BLaER1 treated with 17β-estradiol and CSF1 and Interleukin-3, amounts not matched to agents 10 nM and 100 nM (cell line): ENCODE results near the gene OMG.
"Not testable (repeated sequence)": the region's sequence is repeated elsewhere in the genome, so short reads cannot be mapped to it uniquely, and the experiment has no call there.

Source experiments
- H3K27ac ChIP-seq, 11 experiments: shearing (Covaris generic); formaldehyde crosslinking; 2 replicates each; pipeline ENCODE4 v1.8.1; 2022
- H3K27me3 ChIP-seq, 11 experiments: shearing (Covaris generic); formaldehyde crosslinking; 2 replicates each; pipeline ENCODE4 v1.8.1; 2022
- H3K36me3 ChIP-seq, 11 experiments: shearing (Covaris generic); formaldehyde crosslinking; 2 replicates each; pipeline ENCODE4 v1.8.1; 2022
- H3K4me1 ChIP-seq, 10 experiments: shearing (Covaris generic); formaldehyde crosslinking; 2 replicates each; pipeline ENCODE4 v1.8.1; 2022
- H3K4me2 ChIP-seq, 11 experiments: shearing (Covaris generic); formaldehyde crosslinking; 2 replicates each; pipeline ENCODE4 v1.8.1; 2022
- H3K4me3 ChIP-seq, 10 experiments: shearing (Covaris generic); formaldehyde crosslinking; 2 replicates each; pipeline ENCODE4 v1.8.1; 2022
- H3K9ac ChIP-seq, 11 experiments: shearing (Covaris generic); formaldehyde crosslinking; 2 replicates each; pipeline ENCODE4 v1.8.1; 2022
- H3K9me3 ChIP-seq, 11 experiments: shearing (Covaris generic); formaldehyde crosslinking; replicated peaks in 1 of 11; 2 replicates each; pipeline ENCODE4 v1.8.1; 2022
- H4K20me1 ChIP-seq, 11 experiments: shearing (Covaris generic); formaldehyde crosslinking; 2 replicates each; pipeline ENCODE4 v1.8.1; 2022
- Cebpa-rat ChIP-seq, 11 experiments: shearing (Covaris generic); IDR thresholded peaks; 2 replicates each; pipeline ENCODE4 v1.8.1; 2022

The OMG gene

GRCh38 chr17:31321481-31321880 lies 24.4 kb upstream of the OMG start, which contains the start of gene EVI2A:
TSS of gene EVI2A (minus strand) at chr17:31321622. CDS start at chr17:31319013, 2,609 bp downstream.
- no peak for TF ChIP-seq Cebpa-rat (IDR thresholded peaks at IDR 0.05)
- H3K4me1 ChIP-seq: peaks cover 13 to 33% (median 26%) of the 10 kb centered on the region in 10 experiments
- peak within 1 kb of the TSS; percentile 61 to 89 (median 74) for H3K4me3 ChIP-seq
- no peaks in the 10 kb centered on the region; a peak in 1 of 22 replicates for H4K20me1 ChIP-seq
- H3K27me3 ChIP-seq: no peaks in the 10 kb centered on the region
- peak within 1 kb of the TSS; percentile 69 to 98 (median 87) for H3K4me2 ChIP-seq
- H3K27ac ChIP-seq: peak within 1 kb of the TSS; percentile 89 to 99 (median 96)
- H3K36me3 ChIP-seq: peaks cover 9 to 66% (median 38%) of the 10 kb centered on the region in 11 experiments
- peak within 1 kb of the TSS; percentile 83 to 95 (median 90) for H3K9ac ChIP-seq
- H3K9me3 ChIP-seq: peaks cover 0 to 7% (median 0%) of the 10 kb centered on the region in 11 experiments; a peak in 2 of 22 replicates

- Histone ChIP-seq H4K20me1 (no peaks in the 10 kb centered on the region; a peak in 1 of 22 replicates), H3K9me3 (peaks cover 0 to 14% (median 2%) of the 10 kb centered on the region in 11 experiments; a peak in 8 of 22 replicates), H3K9ac (peak overlapping the region; percentile 83 to 95 (median 90)), H3K36me3 (peaks cover 5 to 66% (median 38%) of the 10 kb centered on the region in 11 experiments), H3K4me3 (peak overlapping the region; percentile 61 to 89 (median 74)), H3K27ac (peak overlapping the region; percentile 89 to 99 (median 96)), H3K4me2 (peak overlapping the region; percentile 26 to 98 (median 87); a peak in 19 of 22 replicates), H3K27me3 (no peaks in the 10 kb centered on the region), H3K4me1 (peaks cover 17 to 40% (median 33%) of the 10 kb centered on the region in 10 experiments)
- no peak for TF ChIP-seq Cebpa-rat (IDR thresholded peaks at IDR 0.05)
These were observed 23.8 kb upstream of the OMG start for GRCh38 chr17:31320791-31321190.

DNA sequence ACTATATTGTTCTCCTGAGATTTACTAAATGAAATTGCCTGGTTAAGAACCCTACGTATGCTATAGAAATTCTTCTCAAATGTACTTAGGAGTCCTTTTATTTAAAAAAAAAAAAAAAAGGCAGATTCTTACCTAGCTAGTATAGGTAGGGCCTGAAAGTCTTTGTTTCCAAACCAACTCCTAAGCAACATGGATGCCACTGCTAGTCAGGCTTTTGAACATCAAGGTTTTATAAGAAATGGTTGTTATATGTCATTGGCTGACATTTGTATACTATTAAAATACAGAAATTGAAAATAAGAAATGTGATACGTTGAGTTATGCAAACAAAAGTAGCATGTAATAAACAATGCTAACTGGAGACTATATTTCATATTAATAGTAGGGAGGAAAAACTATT lies 23.2 kb upstream of the OMG start:
- no peak for TF ChIP-seq Cebpa-rat (IDR thresholded peaks at IDR 0.05)
- H4K20me1 ChIP-seq: no peaks in the 10 kb centered on the region; a peak in 1 of 22 replicates
- H3K27ac ChIP-seq: peak overlapping the region; percentile 89 to 99 (median 96)
- peaks cover 20 to 45% (median 37%) of the 10 kb centered on the region in 10 experiments for H3K4me1 ChIP-seq
- peaks cover 0 to 19% (median 5%) of the 10 kb centered on the region in 11 experiments; a peak in 10 of 22 replicates for H3K9me3 ChIP-seq
- H3K4me3 ChIP-seq: peak overlapping the region; percentile 61 to 89 (median 74)
- H3K27me3 ChIP-seq: no peaks in the 10 kb centered on the region
- peak overlapping the region; percentile 72 to 98 (median 87); a peak in 20 of 22 replicates for H3K4me2 ChIP-seq
- H3K9ac ChIP-seq: peak overlapping the region; percentile 83 to 95 (median 90)
- H3K36me3 ChIP-seq: peaks cover 6 to 68% (median 38%) of the 10 kb centered on the region in 11 experiments; a peak in 18 of 22 replicates

DNA sequence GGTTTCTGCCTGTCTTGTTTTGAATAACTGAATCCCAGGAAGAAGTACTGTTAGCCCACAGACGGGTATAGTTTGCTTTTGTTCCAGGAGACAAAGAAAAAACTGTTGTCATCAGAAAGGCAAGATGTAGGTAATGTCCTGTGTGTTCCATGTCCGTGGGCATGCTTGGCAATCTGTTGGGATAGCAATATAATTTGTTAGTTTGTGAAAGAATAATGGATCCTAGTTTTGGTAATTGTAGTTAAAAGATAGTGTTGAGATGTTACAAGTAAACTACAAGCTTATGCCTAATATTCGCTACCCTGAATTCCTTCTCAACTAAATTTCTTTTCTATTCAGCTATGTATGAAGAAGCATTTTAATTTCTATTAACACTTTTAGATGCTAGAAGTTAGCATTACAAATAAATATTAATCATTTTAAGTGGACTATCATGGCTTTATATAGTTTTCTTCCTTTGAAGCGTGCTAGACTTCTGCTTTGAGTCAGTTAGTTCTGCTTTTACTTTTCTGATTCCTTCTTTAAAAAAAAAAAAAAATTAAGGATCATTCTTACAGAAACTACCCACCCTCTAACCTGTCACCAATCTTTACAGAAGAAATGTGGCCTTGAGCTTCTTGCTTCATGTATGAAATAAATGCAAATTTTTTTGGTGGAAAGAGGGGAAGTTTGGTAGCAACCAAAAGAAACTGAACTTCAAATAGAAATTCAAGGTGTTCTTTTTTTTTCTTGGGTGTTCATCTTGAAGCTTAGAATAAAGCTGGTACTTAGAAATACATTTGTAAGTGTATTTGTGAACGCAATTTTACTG lies 22.0 kb upstream of the OMG start:
- peaks cover 3 to 63% (median 32%) of the 10 kb centered on the region in 11 experiments; a peak in 16 of 22 replicates for H3K36me3 ChIP-seq
- no peak for TF ChIP-seq Cebpa-rat (IDR thresholded peaks at IDR 0.05)
- H3K27ac ChIP-seq: peak overlapping the region; percentile 89 to 99 (median 96)
- H3K9ac ChIP-seq: peak overlapping the region; percentile 83 to 95 (median 90)
- H3K27me3 ChIP-seq: no peaks in the 10 kb centered on the region
- peaks cover 0 to 26% (median 12%) of the 10 kb centered on the region in 11 experiments; a peak in 15 of 22 replicates for H3K9me3 ChIP-seq
- peak overlapping the region; percentile 72 to 98 (median 87) for H3K4me2 ChIP-seq
- H3K4me3 ChIP-seq: peak overlapping the region; percentile 61 to 89 (median 74)
- H3K4me1 ChIP-seq: peaks cover 20 to 56% (median 45%) of the 10 kb centered on the region in 10 experiments
- H4K20me1 ChIP-seq: no peaks in the 10 kb centered on the region; a peak in 1 of 22 replicates

DNA sequence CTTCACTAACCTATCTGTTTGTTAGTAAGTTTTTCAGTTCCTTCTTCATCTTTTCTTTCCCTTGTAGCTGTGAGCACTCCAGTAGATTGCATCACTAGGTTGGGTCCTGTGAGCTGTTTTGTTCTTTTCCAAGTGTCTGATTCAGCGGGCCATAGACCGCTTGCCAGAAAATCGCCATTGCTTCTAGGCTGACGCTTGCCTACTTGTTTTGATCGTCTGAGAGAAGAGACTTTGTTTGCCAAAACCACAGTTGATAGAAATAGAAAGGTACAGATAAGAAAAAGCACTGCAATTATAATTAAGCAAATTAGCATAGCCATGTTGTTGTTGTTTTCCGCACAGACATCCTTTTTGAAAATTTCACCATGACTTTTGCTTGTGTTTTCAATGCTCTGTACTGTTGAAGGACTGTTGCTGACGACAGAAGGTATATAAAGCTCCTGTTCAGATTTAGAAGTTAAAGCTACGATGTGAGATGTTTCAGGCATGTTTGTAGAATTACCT lies 21.3 kb upstream of the OMG start:
- peak in 10 of 11 experiments; percentile 32 to 88 (median 84); a peak in 15 of 22 replicates for TF ChIP-seq Cebpa-rat (IDR thresholded peaks at IDR 0.05)
- peak overlapping the region; percentile 72 to 98 (median 87) for H3K4me2 ChIP-seq
- peak overlapping the region; percentile 89 to 99 (median 96) for H3K27ac ChIP-seq
- no peaks in the 10 kb centered on the region; a peak in 1 of 22 replicates for H4K20me1 ChIP-seq
- H3K27me3 ChIP-seq: no peaks in the 10 kb centered on the region
- H3K4me3 ChIP-seq: peak overlapping the region; percentile 61 to 89 (median 74)
- peaks cover 20 to 56% (median 45%) of the 10 kb centered on the region in 10 experiments for H3K4me1 ChIP-seq
- peak overlapping the region; percentile 83 to 95 (median 90) for H3K9ac ChIP-seq
- H3K9me3 ChIP-seq: peaks cover 0 to 28% (median 12%) of the 10 kb centered on the region in 11 experiments; a peak in 15 of 22 replicates
- peaks cover 3 to 56% (median 31%) of the 10 kb centered on the region in 11 experiments; a peak in 16 of 22 replicates for H3K36me3 ChIP-seq

DNA sequence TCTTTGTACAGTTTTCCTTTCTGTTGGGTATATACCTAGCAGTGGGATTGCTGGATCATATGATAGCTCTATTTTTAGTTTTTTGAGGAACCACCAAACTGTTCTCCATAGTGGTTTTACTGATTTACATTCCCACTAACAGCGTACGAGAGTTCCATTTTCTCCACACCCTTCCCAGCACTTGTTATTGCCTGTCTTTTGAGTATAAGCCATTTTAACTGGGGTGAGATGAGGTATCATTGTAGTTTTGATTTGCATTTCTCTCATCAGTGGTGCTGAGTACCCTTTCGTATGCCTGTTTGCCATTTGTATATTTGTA lies 17.7 kb upstream of the OMG start:
- peaks cover 0 to 30% (median 12%) of the 10 kb centered on the region in 11 experiments; a peak in 15 of 22 replicates for H3K9me3 ChIP-seq
- H3K4me1 ChIP-seq: peaks cover 27 to 68% (median 51%) of the 10 kb centered on the region in 10 experiments
- H4K20me1 ChIP-seq: no peaks in the 10 kb centered on the region
- peaks cover 0 to 58% (median 31%) of the 10 kb centered on the region in 11 experiments; a peak in 16 of 22 replicates for H3K36me3 ChIP-seq
- TF ChIP-seq Cebpa-rat (IDR thresholded peaks at IDR 0.05): no peak
- H3K27me3 ChIP-seq: no peaks in the 10 kb centered on the region
- peak overlapping the region; percentile 64 to 93 (median 82) for H3K9ac ChIP-seq
- H3K4me2 ChIP-seq: peak overlapping the region in 10 of 11 experiments; percentile 8 to 98 (median 28); a peak in 13 of 22 replicates
- peak overlapping the region in 8 of 10 experiments; percentile 9 to 89 (median 50); a peak in 7 of 20 replicates for H3K4me3 ChIP-seq
- peak overlapping the region; percentile 89 to 99 (median 96) for H3K27ac ChIP-seq

DNA sequence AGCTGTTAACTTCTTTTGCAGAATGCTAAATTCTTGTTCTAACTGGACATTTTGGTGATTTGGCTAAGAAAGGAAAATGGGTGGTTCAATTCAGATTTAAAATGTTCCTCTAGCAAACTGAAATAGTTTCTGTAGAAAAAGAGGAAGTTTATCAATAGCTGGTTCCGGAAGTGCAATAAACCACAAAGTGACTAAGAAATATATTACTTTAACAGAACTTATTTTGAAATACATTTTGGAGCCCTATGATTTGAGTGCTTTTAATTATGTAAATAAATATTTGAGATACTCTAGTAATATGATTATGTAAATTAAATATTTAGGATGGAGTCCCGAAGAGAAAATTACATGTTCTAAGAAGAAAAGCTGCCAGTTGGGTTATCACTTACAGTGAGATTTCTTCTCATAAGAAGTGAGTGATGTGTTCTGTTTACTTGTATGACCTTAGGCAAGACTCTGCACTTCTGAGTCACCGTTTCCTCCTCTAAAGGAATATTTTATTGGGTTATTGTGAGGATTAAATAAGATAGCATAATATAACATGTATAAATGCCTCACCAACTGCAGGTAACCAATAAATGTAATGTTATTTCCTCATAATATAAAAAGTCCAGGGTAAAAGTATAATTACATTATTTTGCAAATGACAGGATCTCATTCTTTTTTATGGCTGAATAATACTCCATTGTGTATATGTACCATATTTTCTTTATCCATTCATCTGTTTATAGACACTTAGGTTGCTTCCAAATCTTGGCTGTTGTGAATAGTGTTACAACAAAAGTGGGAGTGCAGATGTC lies 17.1 kb upstream of the OMG start, which contains the start of gene EVI2B:
Gene EVI2B (minus strand): TSS at position 73 of the 800 bp plus-strand sequence. CDS start 8,445 bp downstream, outside the sequence.
- Histone ChIP-seq H3K27ac (peak within 1 kb of the TSS; percentile 89 to 99 (median 96)), H3K9ac (peak within 1 kb of the TSS; percentile 76 to 93 (median 83)), H3K9me3 (peaks cover 0 to 30% (median 12%) of the 10 kb centered on the region in 11 experiments; a peak in 15 of 22 replicates), H3K4me2 (peak within 1 kb of the TSS; percentile 23 to 98 (median 82); a peak in 20 of 22 replicates), H3K4me3 (peak within 1 kb of the TSS; percentile 60 to 89 (median 66)), H4K20me1 (0 out of 22 replicates have a peak, but pooled peaks cover 0 to under 1% (median 0%) of the 10 kb centered on the region in 11 experiments), H3K36me3 (peaks cover 0 to 55% (median 31%) of the 10 kb centered on the region in 11 experiments; a peak in 16 of 22 replicates), H3K27me3 (no peaks in the 10 kb centered on the region), H3K4me1 (peaks cover 28 to 69% (median 55%) of the 10 kb centered on the region in 10 experiments)
- peak in 4 of 11 experiments; percentile 44 to 87 (median 68); a peak in 6 of 22 replicates for TF ChIP-seq Cebpa-rat (IDR thresholded peaks at IDR 0.05)

- Histone ChIP-seq H3K4me2 (peak overlapping the region; percentile 80 to 97 (median 90)), H3K9me3 (peaks cover 0 to 30% (median 13%) of the 10 kb centered on the region in 11 experiments; a peak in 15 of 22 replicates), H3K36me3 (peaks cover 11 to 50% (median 26%) of the 10 kb centered on the region in 11 experiments; a peak in 20 of 22 replicates), H3K4me1 (peaks cover 44 to 79% (median 65%) of the 10 kb centered on the region in 10 experiments), H3K9ac (peak overlapping the region; percentile 76 to 93 (median 83)), H4K20me1 (peaks cover 0 to 14% (median 7%) of the 10 kb centered on the region in 11 experiments; a peak in 10 of 22 replicates), H3K27ac (peak overlapping the region; percentile 89 to 99 (median 96)), H3K4me3 (peak overlapping the region; percentile 60 to 89 (median 66))
- H3K27me3 ChIP-seq: not testable (repeated sequence)
These were observed 15.2 kb upstream of the OMG start for GRCh38 chr17:31312223-31312622.
